Body of pancreas (tissue), 4 donors: Measurements from ENCODE around the gene SIRT7. TPM values are rescaled to one million over a fixed set of nuclear protein-coding genes. Genes with fewer than 3 reads are reported as not detected.
"Not testable (repeated sequence)": the region's sequence is repeated elsewhere in the genome, so short reads cannot be mapped to it uniquely, and the experiment has no call there.

Experiments
- ATAC-seq: fragments of 150-250 bp; one replicate; pipeline ENCODE4 v1.9.1; 2016
- DNase-seq, 4 donors: peaks; one replicate each; pipeline ENCODE4 v3.0.0-alpha.2; 2019
- H3K27ac ChIP-seq, 4 donors: fragments of 200-600 bp; sonication (generic); 1 replicate in 3 of 4; 2 replicates in 1 of 4; pipeline versions ENCODE4 v1.5.1 to v1.6.1; 2016 to 2019; ENCODE audit warnings: mild to moderate bottlenecking in 1 of 4, mixed read lengths in 1 of 4, moderate library complexity in 1 of 4
- H3K27me3 ChIP-seq, 2 donors: fragments of 200-600 bp; sonication (generic); one replicate each; pipeline ENCODE4 v1.6.0; 2016; ENCODE audit warnings: mild to moderate bottlenecking in 1 of 2
- H3K36me3 ChIP-seq, 2 donors: fragments of 200-600 bp; sonication (generic); replicated peaks in 1 of 2; 2 replicates each; pipeline ENCODE4 v1.5.1; 2016; ENCODE audit warnings: low read depth in 2 of 2; ENCODE audit not compliant: insufficient read depth in 1 of 2
- H3K4me1 ChIP-seq: fragments of 200-600 bp; sonication (generic); one replicate; pipeline ENCODE4 v1.6.0; 2016
- H3K4me3 ChIP-seq, 2 donors: fragments of 200-600 bp; sonication (generic); 1 replicate in 1 of 2; 2 replicates in 1 of 2; pipeline ENCODE4 v1.5.1; 2016 to 2019
- H3K9me3 ChIP-seq, 3 donors: fragments of 200-600 bp; sonication (generic); 1 replicate in 2 of 3; 2 replicates in 1 of 3; pipeline ENCODE4 v1.5.1; 2016
- CTCF ChIP-seq, 7 experiments: fragments of 450-650 bp in 4 of 7; fragments of 200-600 bp in 3 of 7; sonication (generic) in 3 of 7; IDR thresholded peaks; one replicate each; pipeline ENCODE4 v1.5.1; 2016 to 2019; ENCODE audit warnings: antibody characterized with exemption in 7 of 7
- POLR2A ChIP-seq, 3 donors: fragments of 450-650 bp; IDR thresholded peaks; one replicate each; pipeline ENCODE4 v1.6.1; 2016; ENCODE audit warnings: antibody characterized with exemption in 3 of 3, mild to moderate bottlenecking in 2 of 3
- WGBS, 2 donors: methylation state at CpG; one replicate each; pipeline ENCODE4 v1.1.5; 2017; 5-methylcytosine and 5-hydroxymethylcytosine counted together
- intact Hi-C: fragments of 100-400 bp; cut with DNase I; formaldehyde crosslinking; loops from one replicate; pipeline ENCODE4 v1.15.1; 2023
- total RNA-seq, 2 donors: library from RNA; depleted of rRNA; stranded (reverse); fragments of >200 nt; gene quantifications; one replicate each; pipeline ENCODE4 v1.1.0, GENCODE V29; 2016

SIRT7 gene
- total RNA-seq, 2 donors from 2014 or later, result 23.9 to 48.5 TPM

GRCh38 chr17:81918832-81919545 lies 1.0 kb upstream of the SIRT7 start:
- no peak for DNase-seq
- peaks cover 36% of the 10 kb centered on the region for H3K4me1 ChIP-seq
- no peaks in the 10 kb centered on the region for H3K27me3 ChIP-seq
- intact Hi-C loops, result no loop called here
- ATAC-seq, result no peak
- H3K36me3 ChIP-seq, result peaks cover 4 to 6% of the 10 kb centered on the region in 2 donors
- WGBS, 2 donors, result 67 to 73% methylated on average over 11 to 15 of the region's 15 CpGs
- TF ChIP-seq CTCF (IDR thresholded peaks at IDR 0.05), result no peak
- TF ChIP-seq POLR2A (IDR thresholded peaks at IDR 0.05), result no peak
- no peaks in the 10 kb centered on the region for H3K9me3 ChIP-seq
- peak overlapping the region in 3 of 4 donors; percentile 42 to 79 (median 72) for H3K27ac ChIP-seq
- H3K4me3 ChIP-seq, result no peak overlapping the region

GRCh38 chr17:81918333-81918669 lies 325 bp upstream of the SIRT7 start:
- Histone ChIP-seq H3K4me1 (peaks cover 29% of the 10 kb centered on the region), H3K27ac (peak overlapping the region; percentile 29 to 79 (median 57))
- intact Hi-C loops, H3K4me3 ChIP-seq, H3K27me3 ChIP-seq, H3K9me3 ChIP-seq, DNase-seq, H3K36me3 ChIP-seq: not testable (repeated sequence)
- WGBS, 2 donors, result 20 to 29% methylated on average over 9 of the region's 9 CpGs
- ATAC-seq, result peak; percentile 20

- no peak for TF ChIP-seq CTCF (IDR thresholded peaks at IDR 0.05)
- TF ChIP-seq POLR2A (IDR thresholded peaks at IDR 0.05), result no peak
- intact Hi-C loops, result no loop called here
- Histone ChIP-seq H3K27me3 (no peaks in the 10 kb centered on the region), H3K9me3 (no peaks in the 10 kb centered on the region), H3K36me3 (peaks cover 6 to 13% of the 10 kb centered on the region in 2 donors), H3K4me3 (no peak overlapping the region), H3K4me1 (peaks cover 29% of the 10 kb centered on the region), H3K27ac (no peak overlapping the region)
- DNase-seq (no peak), ATAC-seq (no peak)
- WGBS, 2 donors, result 71 to 73% methylated on average over 21 of the region's 21 CpGs
Observed at GRCh38 chr17:81916234-81917001, 1.6 kb downstream of the SIRT7 start.

GRCh38 chr17:81915331-81915730 lies 2.6 kb downstream of the SIRT7 start:
- 81 to 82% methylated on average over 10 to 11 of the region's 12 CpGs for WGBS, 2 donors
- Histone ChIP-seq H3K27ac (no peak overlapping the region), H3K4me1 (peaks cover 34% of the 10 kb centered on the region), H3K4me3 (no peak overlapping the region), H3K36me3 (peaks cover 6 to 13% of the 10 kb centered on the region in 2 donors), H3K27me3 (no peaks in the 10 kb centered on the region), H3K9me3 (no peaks in the 10 kb centered on the region)
- TF ChIP-seq CTCF (IDR thresholded peaks at IDR 0.05) (no peak), POLR2A (IDR thresholded peaks at IDR 0.05) (no peak)
- DNase-seq (no peak), ATAC-seq (no peak)
- intact Hi-C loops, result no loop called here

- H3K4me1 ChIP-seq, result peaks cover 44% of the 10 kb centered on the region
- H3K4me3 ChIP-seq, result no peak overlapping the region
- ATAC-seq (no peak), DNase-seq (no peak)
- H3K27ac ChIP-seq, result no peak overlapping the region
- peaks cover 6 to 13% of the 10 kb centered on the region in 2 donors for H3K36me3 ChIP-seq
- no peaks in the 10 kb centered on the region for H3K27me3 ChIP-seq
- intact Hi-C loops, result no loop called here
- H3K9me3 ChIP-seq, result no peaks in the 10 kb centered on the region
- TF ChIP-seq CTCF (IDR thresholded peaks at IDR 0.05), result no peak
- no peak for TF ChIP-seq POLR2A (IDR thresholded peaks at IDR 0.05)
- WGBS, 2 donors, result 90 to 91% methylated on average over 27 to 36 of the region's 36 CpGs
Observed at GRCh38 chr17:81914103-81914850, 3.7 kb downstream of the SIRT7 start.
